ENCODE measurements around the gene GOLGA8A.

DNA sequence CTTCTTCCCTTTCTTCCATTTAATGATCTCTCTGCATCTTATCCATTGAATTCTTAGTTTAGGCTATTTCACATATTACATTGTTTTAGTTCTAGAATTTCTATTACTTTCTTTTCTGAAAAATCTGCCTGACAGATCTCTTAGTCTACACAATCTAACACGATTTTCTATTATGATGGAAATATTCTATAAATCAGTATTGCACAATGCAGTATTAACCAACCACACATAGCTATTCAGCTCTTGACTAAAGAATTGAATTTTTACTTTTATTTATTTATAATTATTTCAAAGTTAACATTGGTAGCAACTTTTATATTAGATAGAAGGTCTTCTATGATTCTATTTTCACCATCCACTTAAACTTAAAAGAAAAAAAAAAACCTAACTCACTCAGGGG lies 36.2 kb upstream of the GOLGA8A start:
- TF ChIP-seq, protein P1, sequence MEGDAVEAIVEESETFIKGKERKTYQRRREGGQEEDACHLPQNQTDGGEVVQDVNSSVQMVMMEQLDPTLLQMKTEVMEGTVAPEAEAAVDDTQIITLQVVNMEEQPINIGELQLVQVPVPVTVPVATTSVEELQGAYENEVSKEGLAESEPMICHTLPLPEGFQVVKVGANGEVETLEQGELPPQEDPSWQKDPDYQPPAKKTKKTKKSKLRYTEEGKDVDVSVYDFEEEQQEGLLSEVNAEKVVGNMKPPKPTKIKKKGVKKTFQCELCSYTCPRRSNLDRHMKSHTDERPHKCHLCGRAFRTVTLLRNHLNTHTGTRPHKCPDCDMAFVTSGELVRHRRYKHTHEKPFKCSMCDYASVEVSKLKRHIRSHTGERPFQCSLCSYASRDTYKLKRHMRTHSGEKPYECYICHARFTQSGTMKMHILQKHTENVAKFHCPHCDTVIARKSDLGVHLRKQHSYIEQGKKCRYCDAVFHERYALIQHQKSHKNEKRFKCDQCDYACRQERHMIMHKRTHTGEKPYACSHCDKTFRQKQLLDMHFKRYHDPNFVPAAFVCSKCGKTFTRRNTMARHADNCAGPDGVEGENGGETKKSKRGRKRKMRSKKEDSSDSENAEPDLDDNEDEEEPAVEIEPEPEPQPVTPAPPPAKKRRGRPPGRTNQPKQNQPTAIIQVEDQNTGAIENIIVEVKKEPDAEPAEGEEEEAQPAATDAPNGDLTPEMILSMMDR (IDR thresholded peaks at IDR 0.05; ENCODE audit: extremely low read depth in 1 of 2, insufficient read depth in 1 of 2, low read depth in 1 of 2, low read length in 2 of 2): no peak
- TF ChIP-seq POLR2A (IDR thresholded peaks at IDR 0.05; ENCODE audit: low read depth, low read length): no peak
- TF ChIP-seq JUN (IDR thresholded peaks at IDR 0.05; ENCODE audit: borderline replicate concordance, insufficient read depth, insufficient read length, low read depth): no peak
- no peak for TF ChIP-seq FOS (IDR thresholded peaks at IDR 0.05; ENCODE audit: borderline replicate concordance, insufficient read depth, low read length)
- TF ChIP-seq EZH2 (IDR thresholded peaks at IDR 0.05; ENCODE audit: borderline replicate concordance, low read depth, low read length, severe bottlenecking): no peak
- no peak for TF ChIP-seq MYC (IDR thresholded peaks at IDR 0.05; ENCODE audit: low read depth, low read length)
